ENCODE results near the gene SEMA3B.

SEMA3B gene

GRCh38 chr3:50300681-50301254 lies 31.8 kb downstream of the SEMA3B start (continued):
- TF ChIP-seq BCL6B (tag by site-specific recombination; IDR thresholded peaks at IDR 0.05) (no peak), ZNF354C (tag by site-specific recombination; IDR thresholded peaks at IDR 0.05; ENCODE audit: borderline replicate concordance, low read depth) (no peak), HIC1 (tag by site-specific recombination; IDR thresholded peaks at IDR 0.05) (no peak)
- TF ChIP-seq, protein P1, sequence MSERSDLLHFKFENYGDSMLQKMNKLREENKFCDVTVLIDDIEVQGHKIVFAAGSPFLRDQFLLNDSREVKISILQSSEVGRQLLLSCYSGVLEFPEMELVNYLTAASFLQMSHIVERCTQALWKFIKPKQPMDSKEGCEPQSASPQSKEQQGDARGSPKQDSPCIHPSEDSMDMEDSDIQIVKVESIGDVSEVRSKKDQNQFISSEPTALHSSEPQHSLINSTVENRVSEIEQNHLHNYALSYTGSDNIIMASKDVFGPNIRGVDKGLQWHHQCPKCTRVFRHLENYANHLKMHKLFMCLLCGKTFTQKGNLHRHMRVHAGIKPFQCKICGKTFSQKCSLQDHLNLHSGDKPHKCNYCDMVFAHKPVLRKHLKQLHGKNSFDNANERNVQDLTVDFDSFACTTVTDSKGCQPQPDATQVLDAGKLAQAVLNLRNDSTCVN (tag by site-specific recombination; optimal IDR thresholded peaks at IDR 0.05), result no peak

DNA sequence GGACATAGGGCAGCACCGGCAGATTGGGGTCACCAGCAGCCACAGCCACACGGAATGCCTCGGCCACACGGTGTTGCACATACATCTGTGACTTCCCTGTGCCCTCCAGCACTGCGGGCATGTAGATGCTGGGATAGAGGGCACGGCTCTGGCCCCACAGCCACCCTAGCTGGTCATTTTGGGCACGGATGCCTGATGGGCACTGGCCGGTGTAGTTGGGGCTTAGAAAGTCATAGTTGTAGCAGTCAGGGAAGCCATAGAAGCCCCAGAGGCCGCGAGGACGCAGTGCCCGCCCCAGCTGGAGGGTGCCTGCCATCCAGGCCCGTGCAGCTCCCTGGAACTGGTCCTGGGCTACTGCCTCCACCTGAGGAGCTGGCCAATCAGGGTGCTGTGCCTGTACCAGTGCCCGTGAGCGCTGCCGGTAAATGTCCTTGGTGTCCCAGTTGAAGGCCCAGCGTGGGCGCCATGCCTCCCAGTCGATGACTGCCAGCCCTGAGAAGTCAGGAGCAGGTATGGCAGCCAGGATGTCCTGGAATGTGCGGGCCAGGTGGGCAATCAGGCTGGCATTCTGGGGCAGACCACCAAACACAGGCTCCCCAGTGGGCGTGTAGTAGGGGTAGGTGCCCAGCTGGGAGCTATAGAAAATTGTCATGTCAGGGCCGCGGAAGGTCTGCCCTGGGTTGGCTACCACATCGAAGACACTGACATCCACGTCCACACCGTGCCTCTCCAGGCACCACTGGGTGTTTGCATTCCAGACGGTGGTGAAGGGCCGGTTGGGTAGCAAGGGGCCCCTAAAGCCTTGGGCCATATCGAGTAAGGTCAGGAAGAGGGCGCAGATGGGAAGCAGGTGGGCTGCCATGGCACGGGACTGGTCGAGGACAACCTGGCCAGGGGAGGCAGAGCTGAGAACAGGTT lies 33.4 kb downstream of the SEMA3B start:
- no peak overlapping the region for H3K27ac ChIP-seq (ENCODE audit: extremely low read depth, low read depth, low read length)
- H3K4me3 ChIP-seq (ENCODE audit: low read depth, low read length), result no peak overlapping the region
- H3K9me3 ChIP-seq (ENCODE audit: control insufficient read depth, insufficient read depth, low read depth, low read length), result no peaks in the 10 kb centered on the region
- peaks cover 0 to 1% of the 10 kb centered on the region in 2 experiments; a peak in 1 of 3 replicates for H3K36me3 ChIP-seq (ENCODE audit: control insufficient read depth in 2 of 2, insufficient read depth in 1 of 2, low read length in 2 of 2)
- TF ChIP-seq ZBTB20 (tag by site-specific recombination; IDR thresholded peaks at IDR 0.05), result no peak
- no peak for TF ChIP-seq SP7 (tag by site-specific recombination; IDR thresholded peaks at IDR 0.05)
- TF ChIP-seq, protein P2, sequence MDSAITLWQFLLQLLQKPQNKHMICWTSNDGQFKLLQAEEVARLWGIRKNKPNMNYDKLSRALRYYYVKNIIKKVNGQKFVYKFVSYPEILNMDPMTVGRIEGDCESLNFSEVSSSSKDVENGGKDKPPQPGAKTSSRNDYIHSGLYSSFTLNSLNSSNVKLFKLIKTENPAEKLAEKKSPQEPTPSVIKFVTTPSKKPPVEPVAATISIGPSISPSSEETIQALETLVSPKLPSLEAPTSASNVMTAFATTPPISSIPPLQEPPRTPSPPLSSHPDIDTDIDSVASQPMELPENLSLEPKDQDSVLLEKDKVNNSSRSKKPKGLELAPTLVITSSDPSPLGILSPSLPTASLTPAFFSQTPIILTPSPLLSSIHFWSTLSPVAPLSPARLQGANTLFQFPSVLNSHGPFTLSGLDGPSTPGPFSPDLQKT (IDR thresholded peaks at IDR 0.05; ENCODE audit: borderline replicate concordance, low read depth, low read length), result no peak
- TF ChIP-seq ZNF544 (tag by site-specific recombination; IDR thresholded peaks at IDR 0.05), result no peak
- no peak for TF ChIP-seq ZSCAN18 (tag by site-specific recombination; IDR thresholded peaks at IDR 0.05)
- TF ChIP-seq ZNF521 (tag by site-specific recombination; IDR thresholded peaks at IDR 0.05), result no peak
- TF ChIP-seq ZNF423 (tag by site-specific recombination; IDR thresholded peaks at IDR 0.05), result no peak
- TF ChIP-seq ZNF48 (tag by site-specific recombination; IDR thresholded peaks at IDR 0.05), result no peak
- TF ChIP-seq ZNF514 (tag by site-specific recombination; IDR thresholded peaks at IDR 0.05), result no peak
- TF ChIP-seq SCRT1 (tag by site-specific recombination; IDR thresholded peaks at IDR 0.05; ENCODE audit: borderline replicate concordance), result no peak
- TF ChIP-seq ZNF791 (tag by site-specific recombination; IDR thresholded peaks at IDR 0.05), result no peak
- no peak for TF ChIP-seq KLF7 (tag by site-specific recombination; IDR thresholded peaks at IDR 0.05; ENCODE audit: borderline replicate concordance)
- no peak for TF ChIP-seq ZNF747 (tag by site-specific recombination; IDR thresholded peaks at IDR 0.05)
- POLR2A ChIA-PET, result interaction anchor here (0.7 to 1.5 kb wide), 3 partner anchors 10 to 26 kb away, joined by 4 to 5 read pairs (median 4); partner anchors contain the start of genes IFRD2 and TUSC2
- H3K4me1 ChIP-seq (ENCODE audit: control insufficient read depth, insufficient read depth, low read length), result no peaks in the 10 kb centered on the region
- CTCF ChIA-PET, result interaction anchor here (0.6 to 1.3 kb wide), 4 partner anchors 22 to 1312 kb away, joined by 3 to 4 read pairs (median 3); no protein-coding TSS in a partner anchor
